Astrocyte of the cerebellum (primary cell): ENCODE results near the gene PRX.
"Not testable (repeated sequence)": the region's sequence is repeated elsewhere in the genome, so short reads cannot be mapped to it uniquely, and the experiment has no call there.

Experiments used
- DNase-seq: peaks from one replicate; pipeline ENCODE4 v3.0.0-alpha.2; 2011; ENCODE audit warnings: low read depth
- H3K4me3 ChIP-seq: 2 replicates; pipeline ENCODE4 v1.5.1; 2011; ENCODE audit warnings: mild to moderate bottlenecking, low read depth, low read length, moderate library complexity
- CTCF ChIP-seq: IDR thresholded peaks from 2 replicates; pipeline ENCODE4 v1.5.1; 2012; ENCODE audit warnings: low read length, low read depth, moderate library complexity, mild to moderate bottlenecking; ENCODE audit errors: missing control alignments
- in situ Hi-C: cut with HindIII; loops from 2 replicates; pipeline ENCODE4 v1.10.0; 2017; ENCODE audit warnings: low sequenced_read_pairs

PRX gene

GRCh38 chr19:40438284-40438683 lies 25.1 kb upstream of the PRX start:
- no peak for DNase-seq
- TF ChIP-seq CTCF: no peak
- no peak overlapping the region for H3K4me3 ChIP-seq
- in situ Hi-C loops: no loop called here

- in situ Hi-C loops: no loop called here
- peak; percentile 65 for DNase-seq
- no peak for TF ChIP-seq CTCF
- H3K4me3 ChIP-seq: peak overlapping the region; percentile 40
Observed at GRCh38 chr19:40433391-40434216, 20.4 kb upstream of the PRX start.

GRCh38 chr19:40432760-40433159 lies 19.6 kb upstream of the PRX start:
- in situ Hi-C loops: not testable (repeated sequence)
- H3K4me3 ChIP-seq: peak overlapping the region; percentile 40

GRCh38 chr19:40431698-40432097 lies 18.5 kb upstream of the PRX start:
- in situ Hi-C loops: no loop called here
- no peak for TF ChIP-seq CTCF
- no peak overlapping the region for H3K4me3 ChIP-seq
- DNase-seq: no peak

More at GRCh38 chr19:40432760-40433159, 19.6 kb upstream of the PRX start:
- DNase-seq: not testable (repeated sequence)

- H3K4me3 ChIP-seq, DNase-seq, in situ Hi-C loops: not testable (repeated sequence)
Observed at GRCh38 chr19:40430242-40430641, 17.1 kb upstream of the PRX start.

GRCh38 chr19:40428197-40428596 lies 15.0 kb upstream of the PRX start:
- in situ Hi-C loops, DNase-seq, H3K4me3 ChIP-seq: not testable (repeated sequence)

- peak within 1 kb of the TSS; percentile 89 for H3K4me3 ChIP-seq
- DNase-seq: peak; percentile 98
- in situ Hi-C loops: no loop called here
- peak; percentile 66 for TF ChIP-seq CTCF
Observed at GRCh38 chr19:40425450-40426287, 12.5 kb upstream of the PRX start, which contains the start of gene SERTAD1. Gene SERTAD1 (minus strand): TSS chr19:40425992. CDS start chr19:40423546, 2,446 bp downstream.
